GM12801 (cell line): ENCODE measurements around the gene ST6GALNAC6.

Source experiments
- TF ChIP-seq, protein P1 (sequence below): IDR thresholded peaks from one replicate; pipeline ENCODE4 v1.5.1; 2011; ENCODE audit warnings: control low read depth; ENCODE audit not compliant: insufficient read length; ENCODE audit errors: extremely low read depth

Gene ST6GALNAC6

GRCh38 chr9:127852829-127853228 is 46.6 kb downstream of the ST6GALNAC6 start:
- TF ChIP-seq, protein P1, sequence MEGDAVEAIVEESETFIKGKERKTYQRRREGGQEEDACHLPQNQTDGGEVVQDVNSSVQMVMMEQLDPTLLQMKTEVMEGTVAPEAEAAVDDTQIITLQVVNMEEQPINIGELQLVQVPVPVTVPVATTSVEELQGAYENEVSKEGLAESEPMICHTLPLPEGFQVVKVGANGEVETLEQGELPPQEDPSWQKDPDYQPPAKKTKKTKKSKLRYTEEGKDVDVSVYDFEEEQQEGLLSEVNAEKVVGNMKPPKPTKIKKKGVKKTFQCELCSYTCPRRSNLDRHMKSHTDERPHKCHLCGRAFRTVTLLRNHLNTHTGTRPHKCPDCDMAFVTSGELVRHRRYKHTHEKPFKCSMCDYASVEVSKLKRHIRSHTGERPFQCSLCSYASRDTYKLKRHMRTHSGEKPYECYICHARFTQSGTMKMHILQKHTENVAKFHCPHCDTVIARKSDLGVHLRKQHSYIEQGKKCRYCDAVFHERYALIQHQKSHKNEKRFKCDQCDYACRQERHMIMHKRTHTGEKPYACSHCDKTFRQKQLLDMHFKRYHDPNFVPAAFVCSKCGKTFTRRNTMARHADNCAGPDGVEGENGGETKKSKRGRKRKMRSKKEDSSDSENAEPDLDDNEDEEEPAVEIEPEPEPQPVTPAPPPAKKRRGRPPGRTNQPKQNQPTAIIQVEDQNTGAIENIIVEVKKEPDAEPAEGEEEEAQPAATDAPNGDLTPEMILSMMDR, result no peak

GRCh38 chr9:127850286-127850830 is 49.0 kb downstream of the ST6GALNAC6 start:
- TF ChIP-seq, protein P1, result no peak

GRCh38 chr9:127848756-127849504 is 50.5 kb downstream of the ST6GALNAC6 start:
- TF ChIP-seq, protein P1, result no peak

- TF ChIP-seq, protein P1, result no peak
These were observed 51.3 kb downstream of the ST6GALNAC6 start for GRCh38 chr9:127847833-127848755.

DNA sequence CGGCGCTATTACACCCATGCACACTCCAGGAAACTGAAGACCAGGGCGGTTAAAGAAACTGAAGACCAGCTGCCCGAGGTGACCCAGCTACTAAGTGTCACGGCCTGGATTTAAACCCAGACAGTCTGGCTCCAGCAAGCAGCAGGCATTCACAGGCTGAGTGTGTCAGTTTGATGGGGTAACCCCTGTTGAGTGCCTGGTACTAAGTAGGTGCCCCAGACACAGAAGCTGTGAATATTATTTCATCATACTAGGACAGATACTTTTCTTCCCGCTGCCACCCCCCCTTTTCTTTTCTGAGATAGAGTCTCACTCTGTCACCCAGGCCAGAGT is 52.3 kb downstream of the ST6GALNAC6 start:
- TF ChIP-seq, protein P1, result no peak

DNA sequence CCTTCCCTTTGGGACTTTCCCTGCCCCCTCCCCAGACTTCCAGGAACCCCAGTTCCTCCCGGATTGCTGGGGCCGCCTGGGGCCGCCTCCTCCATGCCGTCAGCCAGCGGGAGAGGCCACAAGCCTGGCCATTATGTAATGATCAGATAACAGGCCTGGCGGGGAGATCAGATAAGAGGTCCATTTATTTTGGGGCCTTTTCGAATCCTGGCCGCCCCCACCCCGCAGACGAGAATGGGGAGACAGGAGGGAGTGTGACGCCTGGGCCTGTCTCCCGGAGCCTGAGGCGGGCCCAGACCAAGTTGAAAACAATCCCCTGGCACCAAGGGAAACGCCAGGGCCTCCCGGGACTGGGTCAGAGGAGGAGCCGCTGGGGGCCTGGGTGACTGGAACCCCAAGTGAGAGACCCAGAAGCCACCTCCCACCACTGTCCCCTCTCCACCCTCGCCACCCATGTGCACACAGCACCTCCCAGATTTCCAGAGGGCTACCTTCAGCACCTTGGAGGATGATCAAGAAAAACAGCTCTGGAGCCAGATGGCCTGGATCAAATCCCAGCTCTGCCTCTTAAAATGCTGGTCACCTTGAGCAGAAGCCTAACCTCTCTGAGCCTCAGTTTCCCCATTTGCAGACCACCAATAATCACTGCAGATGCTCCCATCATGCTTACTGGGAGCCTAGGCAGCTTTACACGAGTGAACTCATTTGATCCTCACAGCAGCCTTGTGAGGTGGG is 52.8 kb downstream of the ST6GALNAC6 start:
- TF ChIP-seq, protein P1, result no peak
